NCI-H460 (cell line): ENCODE measurements around the gene GH2. TPM values are rescaled to one million over a fixed set of nuclear protein-coding genes. Genes with fewer than 3 reads are reported as not detected.
"Not testable (repeated sequence)": the region's sequence is repeated elsewhere in the genome, so short reads cannot be mapped to it uniquely, and the experiment has no call there.

ENCODE experiments used
- DNase-seq: peaks from one replicate; pipeline ENCODE4 v3.0.0-alpha.2; 2016; ENCODE audit warnings: low read depth; ENCODE audit errors: extremely low read depth
- total RNA-seq: library from RNA; depleted of rRNA; stranded (reverse); fragments of >200 nt; shearing (Covaris generic); gene quantifications from 2 replicates; pipeline ENCODE4 v1.2.3, GENCODE V29; 2014

Gene GH2
- total RNA-seq, 1 experiment from 2014 or later = not detected

GRCh38 chr17:63911657-63912100, 29.9 kb upstream of the GH2 start:
- DNase-seq = peak; percentile 32

- DNase-seq = no peak
These were observed 29.4 kb upstream of the GH2 start, which contains the start of gene CSHL1 for GRCh38 chr17:63911041-63911635. CSHL1 (minus strand) TSS chr17:63911258; CDS start chr17:63911196, 62 bp downstream.

DNA sequence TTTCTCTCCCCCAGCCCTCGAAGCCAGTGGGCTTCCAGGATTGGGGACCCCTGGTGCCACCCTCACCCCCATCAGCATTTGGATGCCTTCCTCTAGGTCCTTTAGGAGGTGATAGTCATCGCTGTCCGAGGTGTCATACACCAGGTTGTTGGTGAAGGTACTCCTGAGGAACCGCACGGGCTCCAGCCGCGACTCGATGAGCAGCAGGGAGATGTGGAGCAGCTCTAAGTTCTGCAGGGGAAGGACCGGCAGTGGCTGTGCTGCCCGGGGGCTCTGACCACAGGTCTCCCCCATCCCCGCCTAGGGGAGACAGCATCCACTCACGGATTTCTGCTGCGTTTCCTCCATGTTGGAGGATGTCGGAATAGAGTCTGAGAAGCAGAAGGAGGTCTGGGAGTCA, 28.4 kb upstream of the GH2 start:
- DNase-seq = no peak

DNA sequence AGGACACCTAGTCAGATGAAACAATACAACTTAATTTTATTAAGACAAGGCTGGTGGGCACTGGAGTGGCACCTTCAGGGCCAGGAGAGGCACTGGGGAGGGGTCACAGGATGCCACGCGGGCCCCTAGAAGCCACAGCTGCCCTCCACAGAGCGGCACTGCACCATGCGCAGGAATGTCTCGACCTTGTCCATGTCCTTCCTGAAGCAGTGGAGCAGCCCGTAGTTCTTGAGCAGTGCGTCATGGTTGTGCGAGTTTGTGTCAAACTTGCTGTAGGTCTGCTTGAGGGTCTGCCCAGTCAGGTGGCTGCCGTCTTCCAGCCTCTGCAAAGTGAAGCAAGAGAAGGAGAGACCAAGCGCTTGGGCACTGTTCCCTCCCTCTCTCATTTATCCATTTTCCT, 27.8 kb upstream of the GH2 start:
- DNase-seq = not testable (repeated sequence)

DNA sequence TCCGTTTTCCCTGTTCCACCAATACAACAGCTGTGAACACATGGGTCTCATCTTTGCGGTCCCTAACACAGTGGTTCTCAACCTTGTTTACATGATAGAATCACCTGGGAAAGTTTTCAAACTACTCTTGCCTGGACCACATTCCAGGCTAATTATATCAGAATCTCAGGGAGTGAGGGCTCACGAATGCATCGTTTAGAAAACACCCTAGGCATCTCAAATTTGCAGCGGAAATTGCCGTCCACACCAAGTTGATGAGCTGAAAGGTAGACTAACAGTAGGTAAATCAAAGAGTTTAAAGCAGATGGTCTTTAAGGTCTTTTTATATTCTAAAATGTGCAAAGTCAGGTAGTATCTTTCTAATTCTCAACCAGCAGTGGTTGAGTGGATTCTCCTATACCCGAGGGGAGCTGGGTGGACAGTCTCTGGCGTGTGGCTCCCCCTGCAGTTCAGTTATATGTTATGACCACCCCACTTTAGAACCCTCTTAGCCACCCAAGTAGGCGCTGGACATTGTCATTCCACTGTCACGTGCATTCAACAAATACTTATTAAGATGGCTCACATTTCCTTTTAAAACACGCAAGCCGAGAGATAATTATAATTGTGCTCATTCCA, 25.5 kb upstream of the GH2 start:
- DNase-seq = not testable (repeated sequence)

GRCh38 chr17:63904796-63905195, 23.1 kb upstream of the GH2 start:
- DNase-seq = not testable (repeated sequence)

DNA sequence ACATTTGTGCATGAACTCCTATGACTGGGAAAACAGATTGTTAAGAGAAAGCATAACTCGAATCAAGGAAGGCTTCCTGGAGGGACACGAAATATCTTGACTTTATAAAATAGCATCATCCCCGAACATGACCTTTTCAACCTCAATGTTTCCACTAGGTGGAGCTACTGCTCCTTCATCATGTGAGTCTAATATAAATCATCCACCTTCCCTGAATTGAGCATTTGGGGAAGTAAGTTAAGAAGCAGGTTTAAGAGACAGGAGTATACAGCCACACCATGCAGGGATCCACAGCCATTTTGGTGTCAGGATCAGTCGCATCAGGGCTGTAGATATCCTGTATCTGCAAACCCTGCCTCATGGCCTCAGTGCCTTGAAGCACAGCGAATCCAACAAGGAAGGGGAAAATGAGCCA, 22.1 kb upstream of the GH2 start:
- DNase-seq = peak; percentile 19

DNA sequence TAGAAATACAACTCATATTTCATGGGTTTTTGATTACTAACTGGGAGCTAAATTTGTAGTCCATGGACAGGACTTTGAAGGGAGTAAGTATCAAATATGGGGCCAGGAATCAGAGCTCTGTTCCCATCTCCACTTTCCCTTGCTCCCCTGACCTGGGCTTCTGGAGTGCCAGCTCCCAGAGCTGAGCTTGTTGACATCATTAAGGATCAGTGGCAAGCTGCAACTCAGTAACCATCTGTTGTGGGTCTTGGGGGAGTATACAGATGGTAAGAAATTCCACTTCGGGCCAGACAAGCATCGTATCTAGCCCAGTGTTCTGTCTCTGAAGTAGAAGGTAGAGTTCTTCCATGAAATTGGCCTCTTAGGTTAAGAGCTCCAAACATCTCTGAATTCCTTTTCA, 20.2 kb upstream of the GH2 start:
- DNase-seq = not testable (repeated sequence)

DNA sequence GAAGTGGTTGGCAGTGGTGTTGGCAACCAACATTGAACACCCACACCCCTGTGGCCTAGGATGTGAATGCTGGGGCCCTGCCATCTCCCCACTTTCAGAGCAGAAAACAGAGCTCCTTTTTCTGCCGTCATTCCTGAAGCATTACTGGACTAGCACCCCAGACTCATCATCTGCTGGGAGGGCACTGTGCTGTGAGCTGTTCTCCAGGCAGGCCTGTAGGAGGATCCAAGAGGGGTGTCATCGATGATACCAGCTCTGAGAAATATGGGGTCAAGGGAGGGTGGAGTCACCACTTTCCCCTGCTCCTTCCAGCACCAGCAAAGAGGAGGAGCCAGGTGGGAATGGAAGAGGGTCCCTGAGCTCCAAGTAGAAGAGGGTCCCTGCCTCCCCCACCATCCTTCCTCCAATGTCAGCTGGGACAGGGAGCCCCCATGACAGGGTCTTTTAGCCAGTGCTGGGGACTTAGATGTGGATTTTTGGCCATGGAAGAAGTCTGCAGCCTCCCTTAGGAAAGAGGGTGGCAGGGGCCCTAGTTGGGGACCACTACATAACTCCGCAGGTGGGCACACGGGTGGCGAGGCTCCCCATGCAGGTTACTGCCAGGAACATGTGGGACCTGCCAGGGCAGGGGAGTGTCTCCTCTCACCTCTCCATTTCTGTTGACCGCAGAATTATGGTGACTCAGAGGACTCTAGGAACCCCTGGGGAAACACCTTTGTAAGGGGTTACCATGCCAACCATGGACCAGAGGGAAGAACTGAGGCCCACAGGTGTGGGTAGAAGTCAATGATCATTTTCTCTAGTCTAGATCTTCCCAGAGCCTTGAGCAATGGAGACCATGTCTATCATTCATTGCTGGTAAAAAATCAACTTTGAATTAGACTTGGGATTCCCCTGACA, 17.4 kb upstream of the GH2 start:
- not testable (repeated sequence) for DNase-seq

DNA sequence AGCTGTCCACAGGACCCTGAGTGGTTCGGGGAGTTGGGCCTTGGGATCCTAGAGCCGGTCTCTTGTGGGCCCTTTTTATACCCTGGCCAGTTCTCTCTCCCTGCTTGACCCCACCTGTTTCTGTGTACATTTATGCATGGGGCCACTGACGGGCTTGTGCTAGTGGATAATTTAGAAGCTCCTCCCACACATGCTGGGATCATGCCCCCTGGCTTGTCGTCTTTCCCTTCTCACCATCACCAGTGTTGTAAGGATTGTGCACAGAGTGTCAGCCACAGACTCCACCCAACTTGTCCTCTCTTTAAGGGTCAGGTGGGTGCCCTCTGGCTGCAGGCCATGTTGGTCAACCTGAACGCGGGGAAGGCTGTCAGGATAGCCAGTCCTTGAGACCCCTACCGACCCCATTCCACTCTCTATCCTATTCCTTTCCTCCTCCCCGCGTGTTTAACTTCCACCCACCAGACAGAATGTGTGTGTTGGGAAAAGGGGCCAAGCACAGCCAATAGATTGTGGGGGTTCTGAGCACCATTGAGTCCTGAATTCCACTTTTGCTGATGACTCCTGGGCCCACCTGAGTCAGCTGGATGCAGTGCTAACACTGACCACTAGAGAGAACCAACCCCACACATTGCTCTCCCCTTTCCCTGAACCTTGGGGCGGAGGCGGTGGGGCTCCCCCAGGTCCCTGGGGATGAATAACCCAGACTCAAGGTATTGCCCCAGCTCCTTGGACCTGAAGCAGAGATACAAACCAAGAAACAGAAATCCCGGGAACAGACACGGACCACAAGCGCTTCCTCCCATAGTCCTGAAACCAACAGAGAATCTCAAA, 15.0 kb upstream of the GH2 start, which contains the start of gene CSH1:
Gene CSH1, minus strand, starts transcription at position 51 of the 831 bp plus-strand sequence. CDS start 63 bp downstream, outside the sequence.
- not testable (repeated sequence) for DNase-seq

DNA sequence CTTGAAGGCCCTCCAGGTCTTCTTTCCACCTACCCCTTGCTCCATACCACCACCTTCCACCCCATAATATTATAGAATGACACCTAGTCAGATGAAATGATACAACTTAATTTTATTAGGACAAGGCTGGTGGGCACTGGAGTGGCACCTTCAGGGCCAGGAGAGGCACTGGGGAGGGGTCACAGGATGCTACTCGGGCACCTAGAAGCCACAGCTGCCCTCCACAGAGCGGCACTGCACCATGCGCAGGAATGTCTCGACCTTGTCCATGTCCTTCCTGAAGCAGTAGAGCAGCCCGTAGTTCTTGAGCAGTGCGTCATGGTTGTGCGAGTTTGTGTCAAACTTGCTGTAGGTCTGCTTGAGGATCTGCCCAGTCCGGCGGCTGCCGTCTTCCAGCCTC, 13.1 kb upstream of the GH2 start:
- not testable (repeated sequence) for DNase-seq

DNA sequence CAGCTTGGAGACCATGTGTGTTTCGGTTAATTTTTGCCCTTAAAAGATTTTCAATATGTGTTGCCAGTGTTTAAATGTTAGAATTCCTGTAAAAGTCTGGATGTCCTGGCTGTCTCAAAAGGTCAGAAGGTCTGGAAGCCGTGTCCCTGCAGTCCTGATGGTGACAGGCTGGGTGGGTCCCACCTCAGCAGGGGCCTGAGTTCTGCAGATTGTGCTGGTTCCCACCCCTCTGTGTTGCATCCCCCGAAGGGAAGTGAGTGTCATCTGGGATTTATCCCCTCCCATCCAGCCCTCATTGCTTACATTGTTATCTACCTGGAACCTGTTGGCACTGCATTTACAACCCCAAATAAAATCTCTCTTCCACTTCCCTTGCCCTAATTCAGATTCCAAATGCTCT, 12.3 kb upstream of the GH2 start:
- DNase-seq = not testable (repeated sequence)

GRCh38 chr17:63892316-63893037, 10.7 kb upstream of the GH2 start:
- not testable (repeated sequence) for DNase-seq

DNA sequence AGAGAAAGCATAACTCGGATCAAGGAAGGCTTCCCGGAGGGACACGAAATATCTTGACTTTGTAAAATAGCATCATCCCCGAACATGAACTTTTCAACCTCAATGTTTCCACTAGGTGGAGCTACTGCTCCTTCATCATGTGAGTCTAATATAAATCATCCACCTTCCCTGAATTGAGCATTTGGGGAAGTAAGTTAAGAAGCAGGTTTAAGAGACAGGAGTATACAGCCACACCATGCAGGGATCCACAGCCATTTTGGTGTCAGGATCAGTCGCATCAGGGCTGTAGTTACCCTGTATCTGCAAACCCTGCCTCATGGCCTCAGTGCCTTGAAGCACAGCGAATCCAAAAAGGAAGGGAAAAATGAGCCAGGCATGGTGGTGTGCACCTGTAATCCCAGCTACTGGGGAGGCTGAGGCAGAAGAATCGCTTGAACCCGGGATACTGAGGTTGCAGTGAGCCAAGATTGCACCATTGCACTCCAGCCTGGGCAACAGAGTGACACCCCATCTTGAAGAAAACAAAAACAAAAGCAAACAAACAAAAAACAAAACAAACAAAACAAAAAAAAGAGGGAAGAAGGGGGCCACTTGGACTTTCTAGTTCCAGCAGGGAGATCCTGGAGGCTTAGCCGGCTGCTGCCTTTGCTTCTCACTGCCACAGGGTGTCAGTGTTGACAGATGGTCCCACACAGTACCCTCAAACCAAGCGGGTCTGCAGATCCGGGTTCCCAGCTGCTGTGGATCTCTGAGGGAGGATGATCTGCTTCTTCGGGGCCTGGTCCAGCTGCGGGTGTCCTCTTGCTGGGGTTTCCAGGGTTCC, 7.5 kb upstream of the GH2 start:
- peak; percentile 27 for DNase-seq

- DNase-seq = not testable (repeated sequence)
These were observed 3.4 kb upstream of the GH2 start for GRCh38 chr17:63885119-63885518.

- DNase-seq = not testable (repeated sequence)
These were observed 932 bp upstream of the GH2 start for GRCh38 chr17:63882626-63883126.

DNA sequence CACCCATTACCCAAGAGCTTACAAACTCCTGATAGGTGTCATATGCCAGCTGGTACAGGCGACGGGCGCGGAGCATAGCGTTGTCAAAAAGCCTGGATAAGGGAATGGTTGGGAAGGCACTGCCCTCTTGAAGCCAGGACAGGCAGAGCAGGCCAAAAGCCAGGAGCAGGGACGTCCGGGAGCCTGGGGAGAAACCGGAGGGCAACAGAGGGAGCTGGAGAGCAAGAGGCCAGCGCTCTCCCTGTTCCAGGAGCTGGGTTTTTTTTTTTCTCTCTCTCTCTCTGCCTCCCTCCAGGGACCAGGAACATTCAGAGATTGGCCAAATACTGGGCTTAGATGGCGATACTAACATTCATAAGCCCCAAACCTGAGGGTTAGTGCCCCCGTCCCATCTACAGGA, 407 bp downstream of the GH2 start:
- not testable (repeated sequence) for DNase-seq

DNA sequence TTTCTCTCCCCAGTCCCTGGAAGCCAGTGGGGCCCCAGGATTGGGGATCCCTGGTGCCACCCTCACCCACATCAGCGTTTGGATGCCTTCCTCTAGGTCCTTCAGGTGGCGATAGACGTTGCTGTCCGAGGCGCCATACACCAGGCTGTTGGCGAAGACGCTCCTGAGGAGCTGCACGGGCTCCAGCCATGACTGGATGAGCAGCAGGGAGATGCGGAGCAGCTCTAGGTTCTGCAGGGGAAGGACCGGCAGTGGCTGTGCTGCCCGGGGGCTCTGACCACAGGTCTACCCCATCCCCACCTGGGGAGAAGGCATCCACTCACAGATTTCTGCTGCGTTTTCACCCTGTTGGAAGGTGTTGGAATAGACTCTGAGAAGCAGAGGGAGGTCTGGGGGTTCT, 1.0 kb downstream of the GH2 start:
- no peak for DNase-seq

DNA sequence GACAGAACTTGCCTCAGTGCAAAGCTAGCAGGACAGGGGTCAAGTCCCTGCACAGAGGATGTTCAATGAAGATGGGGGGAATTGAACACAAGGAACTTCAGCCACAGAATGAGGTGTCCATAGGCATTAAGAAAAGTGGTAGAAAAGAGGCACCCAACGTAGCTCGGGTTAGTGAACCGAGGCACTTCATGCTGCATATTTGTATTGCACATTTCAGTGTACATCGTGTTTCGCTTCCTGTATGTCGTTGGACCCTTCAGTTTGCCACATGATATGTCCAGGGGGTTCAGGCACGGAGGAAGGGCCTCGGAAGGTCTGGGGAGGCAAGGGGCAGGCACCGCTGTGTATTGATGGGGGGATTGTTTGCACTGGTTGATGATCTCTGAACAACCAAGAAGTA, 3.3 kb downstream of the GH2 start:
- DNase-seq = not testable (repeated sequence)
